Common myeloid progenitor, CD34-positive (primary cell): ENCODE data around the gene TMEM132D.

ENCODE experiments used
- CTCF ChIA-PET: fragments of 350-600 bp; sonication (Branson Sonifier 250); formaldehyde crosslinking; loops from one replicate; lab custom pipeline; 2021; ENCODE audit warnings: antibody characterized with exemption; lab: Charles Lee
- POLR2A ChIA-PET: fragments of 350-600 bp; sonication (Branson Sonifier 250); formaldehyde crosslinking; loops from one replicate; lab custom pipeline; 2021; ENCODE audit warnings: antibody characterized with exemption; lab: Charles Lee
- DNase-seq, 3 donors: peaks; one replicate each; pipeline versions ENCODE4 v3.0.0 to v3.0.0-alpha.2; 2013
- H3K27ac ChIP-seq, 2 experiments: 1 replicate in 1 of 2; 2 replicates in 1 of 2; pipeline ENCODE4 v1.7.0; 2013; ENCODE audit warnings: inconsistent platforms in 2 of 2, low read length in 2 of 2, mild to moderate bottlenecking in 2 of 2, low read depth in 1 of 2, moderate library complexity in 1 of 2; ENCODE audit not compliant: severe bottlenecking in 2 of 2, insufficient read depth in 1 of 2, poor library complexity in 1 of 2
- H3K27me3 ChIP-seq, 5 experiments: replicated peaks in 2 of 5; 1 replicate in 3 of 5; 2 replicates in 2 of 5; pipeline versions ENCODE4 v1.6.1 to v1.7.0; 2013; ENCODE audit warnings: low read length in 4 of 5, mild to moderate bottlenecking in 2 of 5, moderate library complexity in 2 of 5, inconsistent platforms in 1 of 5; ENCODE audit not compliant: insufficient read depth in 5 of 5, control insufficient read depth in 4 of 5
- H3K36me3 ChIP-seq, 4 experiments: 1 replicate in 2 of 4; 2 replicates in 2 of 4; pipeline versions ENCODE4 v1.6.1 to v1.7.0; 2013; ENCODE audit warnings: low read length in 3 of 4, control low read depth in 1 of 4, mild to moderate bottlenecking in 1 of 4; ENCODE audit not compliant: control insufficient read depth in 4 of 4, insufficient read depth in 4 of 4
- H3K4me1 ChIP-seq, 4 experiments: 1 replicate in 3 of 4; 2 replicates in 1 of 4; pipeline versions ENCODE4 v1.6.1 to v1.7.1; 2013; ENCODE audit warnings: low read length in 3 of 4, mild to moderate bottlenecking in 3 of 4, control low read depth in 1 of 4, inconsistent platforms in 1 of 4, moderate library complexity in 1 of 4; ENCODE audit not compliant: control insufficient read depth in 4 of 4, insufficient read depth in 4 of 4; ENCODE audit errors: control extremely low read depth in 1 of 4
- H3K4me3 ChIP-seq, 7 experiments: 1 replicate in 4 of 7; 2 replicates in 3 of 7; pipeline versions ENCODE4 v1.5.1 to v1.7.0; 2013; ENCODE audit warnings: mild to moderate bottlenecking in 7 of 7, low read length in 6 of 7, moderate library complexity in 6 of 7, inconsistent platforms in 2 of 7, low read depth in 2 of 7, control low read depth in 1 of 7; ENCODE audit not compliant: insufficient read depth in 4 of 7, control insufficient read depth in 1 of 7; ENCODE audit errors: extremely low read depth in 1 of 7
- H3K9me3 ChIP-seq, 5 experiments: 1 replicate in 4 of 5; 2 replicates in 1 of 5; pipeline versions ENCODE4 v1.6.1 to v1.7.1; 2013; ENCODE audit warnings: low read length in 4 of 5, mild to moderate bottlenecking in 2 of 5, inconsistent platforms in 1 of 5, low read depth in 1 of 5, moderate library complexity in 1 of 5; ENCODE audit not compliant: control insufficient read depth in 4 of 5, insufficient read depth in 2 of 5; ENCODE audit errors: control extremely low read depth in 1 of 5
- WGBS: methylation state at CpG from one replicate; pipeline ENCODE4 v1.1.5; 2013; ENCODE audit not compliant: insufficient coverage; 5-methylcytosine and 5-hydroxymethylcytosine counted together

TMEM132D gene

GRCh38 chr12:129911428-129912049, 7.7 kb upstream of the TMEM132D start:
- no peaks in the 10 kb centered on the region for H3K36me3 ChIP-seq
- no peaks in the 10 kb centered on the region for H3K4me1 ChIP-seq
- ChIA-PET CTCF (interaction anchor here (0.9 to 3.9 kb wide), 7 partner anchors 17 to 1653 kb away, joined by 3 to 26 read pairs (median 4); no protein-coding TSS in a partner anchor), POLR2A (no interaction called here)
- H3K9me3 ChIP-seq, result no peaks in the 10 kb centered on the region
- 10% methylated on average over 6 of the region's 8 CpGs for WGBS
- peak; percentile 22 to 53 (median 49) for DNase-seq
- H3K4me3 ChIP-seq, result no peak overlapping the region
- H3K27ac ChIP-seq, result no peak overlapping the region
- H3K27me3 ChIP-seq, result peaks cover 0 to 23% (median 5%) of the 10 kb centered on the region in 5 experiments

- Histone ChIP-seq H3K9me3 (no peaks in the 10 kb centered on the region), H3K27ac (no peak overlapping the region), H3K4me1 (no peaks in the 10 kb centered on the region), H3K36me3 (no peaks in the 10 kb centered on the region), H3K27me3 (peaks cover 0 to 45% (median 19%) of the 10 kb centered on the region in 5 experiments), H3K4me3 (no peak overlapping the region)
- no peak for DNase-seq
- POLR2A ChIA-PET, result no interaction called here
- CTCF ChIA-PET, result interaction anchor here (1.3 to 3.9 kb wide), 3 partner anchors 1265 to 1651 kb away, joined by 3 to 26 read pairs (median 7); no protein-coding TSS in a partner anchor
- WGBS, result 93% methylated on average over 14 of the region's 22 CpGs
Measured at GRCh38 chr12:129909051-129910020, 5.5 kb upstream of the TMEM132D start.

- WGBS, result 3% methylated on average over 87 of the region's 93 CpGs
- CTCF ChIA-PET, result no interaction called here
- H3K27ac ChIP-seq, result no peak overlapping the region
Measured at GRCh38 chr12:129903092-129903945, 506 bp downstream of the TMEM132D start.

GRCh38 chr12:129902371-129903091, 1.3 kb downstream of the TMEM132D start:
- peaks cover 9 to 72% (median 29%) of the 10 kb centered on the region in 5 experiments for H3K27me3 ChIP-seq
- POLR2A ChIA-PET, result no interaction called here
- no peak for DNase-seq
- 2% methylated on average over 18 of the region's 19 CpGs for WGBS
- H3K4me3 ChIP-seq, result no peak overlapping the region
- H3K27ac ChIP-seq, result no peak overlapping the region
- H3K4me1 ChIP-seq, result no peaks in the 10 kb centered on the region
- H3K36me3 ChIP-seq, result no peaks in the 10 kb centered on the region
- no peaks in the 10 kb centered on the region for H3K9me3 ChIP-seq
- CTCF ChIA-PET, result no interaction called here

More at GRCh38 chr12:129903092-129903945, 506 bp downstream of the TMEM132D start:
- H3K36me3 ChIP-seq, result no peaks in the 10 kb centered on the region
- H3K27me3 ChIP-seq, result peaks cover 9 to 77% (median 29%) of the 10 kb centered on the region in 5 experiments
- POLR2A ChIA-PET, result no interaction called here
- no peak overlapping the region for H3K4me3 ChIP-seq
- no peak for DNase-seq
- H3K9me3 ChIP-seq, result no peaks in the 10 kb centered on the region
- no peaks in the 10 kb centered on the region for H3K4me1 ChIP-seq

GRCh38 chr12:129901254-129901653, 2.6 kb downstream of the TMEM132D start:
- Histone ChIP-seq H3K36me3 (no peaks in the 10 kb centered on the region), H3K9me3 (no peaks in the 10 kb centered on the region), H3K27me3 (peaks cover 9 to 65% (median 27%) of the 10 kb centered on the region in 5 experiments), H3K4me1 (no peaks in the 10 kb centered on the region), H3K27ac (no peak overlapping the region), H3K4me3 (no peak overlapping the region)
- 89% methylated on average over 2 of the region's 2 CpGs for WGBS
- ChIA-PET CTCF (no interaction called here), POLR2A (no interaction called here)
- DNase-seq, result no peak

GRCh38 chr12:129900306-129900705, 3.5 kb downstream of the TMEM132D start:
- Histone ChIP-seq H3K27me3 (peaks cover 9 to 61% (median 21%) of the 10 kb centered on the region in 5 experiments), H3K4me3 (no peak overlapping the region), H3K4me1 (no peaks in the 10 kb centered on the region), H3K9me3 (no peaks in the 10 kb centered on the region), H3K27ac (no peak overlapping the region), H3K36me3 (no peaks in the 10 kb centered on the region)
- 68% methylated on average over 7 of the region's 10 CpGs for WGBS
- no peak for DNase-seq
- ChIA-PET POLR2A (no interaction called here), CTCF (no interaction called here)
